GM18511 (cell line): Measurements from ENCODE around the gene CLEC9A.

Experiments
- ATAC-seq: cut with Tn5 transposase; IDR thresholded peaks from one replicate; pipeline ENCODE4 v1.9.1; 2021; ENCODE audit warnings: mild to moderate bottlenecking, moderate library complexity; ENCODE audit not compliant: unreplicated experiment

The CLEC9A gene

GRCh38 chr12:10102322-10102721 is 71.8 kb downstream of the CLEC9A start:
- no peak for ATAC-seq

GRCh38 chr12:10110256-10110844 is 79.9 kb downstream of the CLEC9A start:
- ATAC-seq = no peak

GRCh38 chr12:10111451-10111850 is 81.0 kb downstream of the CLEC9A start:
- ATAC-seq = no peak

GRCh38 chr12:10113075-10113474 is 82.6 kb downstream of the CLEC9A start:
- ATAC-seq = no peak

- ATAC-seq = no peak
These were observed 83.4 kb downstream of the CLEC9A start for GRCh38 chr12:10113920-10114319.

- no peak for ATAC-seq
These were observed 84.8 kb downstream of the CLEC9A start for GRCh38 chr12:10115311-10115710.
